NCI-H526 (cell line): Measurements from ENCODE around the gene VMP1.
"Not testable (repeated sequence)": the region's sequence is repeated elsewhere in the genome, so short reads cannot be mapped to it uniquely, and the experiment has no call there.

Experiments used
- DNase-seq, 2 experiments: peaks; one replicate each; lab custom pipeline; 2025; lab: John Stamatoyannopoulos, UW

Gene VMP1

DNA sequence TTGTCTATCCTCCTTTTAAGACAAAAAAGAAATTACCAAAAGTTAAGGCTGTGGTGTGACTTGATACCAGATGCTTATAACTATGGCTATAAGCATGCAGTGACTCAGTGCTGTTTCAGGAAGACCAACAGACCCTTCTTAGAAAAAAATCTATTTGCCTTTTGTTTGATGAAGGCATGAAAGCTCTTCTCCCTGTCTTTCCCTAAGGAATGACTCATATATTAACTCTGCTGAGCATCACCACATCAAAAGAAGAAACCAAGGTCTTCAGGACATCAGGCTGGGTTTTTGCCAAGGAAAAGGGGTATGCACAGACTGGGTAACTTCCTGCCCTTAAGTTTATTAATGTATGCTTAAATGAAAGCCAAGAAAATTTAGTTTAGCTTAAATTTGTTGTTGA, 47.1 kb downstream of the VMP1 start:
- no peak for DNase-seq

DNA sequence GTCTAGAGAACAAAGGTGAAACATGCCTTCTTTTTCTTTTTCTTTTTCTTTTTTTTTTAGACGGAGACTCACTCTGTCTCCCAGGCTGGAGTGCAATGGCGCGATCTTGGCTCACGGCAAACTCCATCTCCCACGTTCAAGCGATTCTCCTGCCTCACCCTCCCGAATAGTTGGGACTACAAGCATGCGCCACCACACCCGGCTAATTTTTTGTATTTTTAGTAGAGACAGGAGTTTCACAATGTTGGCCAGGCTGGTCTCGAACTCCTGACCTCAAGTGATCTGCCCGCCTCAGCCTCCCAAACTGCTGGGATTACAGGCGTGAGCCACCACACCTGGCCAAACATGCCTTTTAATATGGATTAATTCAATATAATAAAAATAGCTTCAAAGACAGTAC, 47.6 kb downstream of the VMP1 start:
- not testable (repeated sequence) for DNase-seq

DNA sequence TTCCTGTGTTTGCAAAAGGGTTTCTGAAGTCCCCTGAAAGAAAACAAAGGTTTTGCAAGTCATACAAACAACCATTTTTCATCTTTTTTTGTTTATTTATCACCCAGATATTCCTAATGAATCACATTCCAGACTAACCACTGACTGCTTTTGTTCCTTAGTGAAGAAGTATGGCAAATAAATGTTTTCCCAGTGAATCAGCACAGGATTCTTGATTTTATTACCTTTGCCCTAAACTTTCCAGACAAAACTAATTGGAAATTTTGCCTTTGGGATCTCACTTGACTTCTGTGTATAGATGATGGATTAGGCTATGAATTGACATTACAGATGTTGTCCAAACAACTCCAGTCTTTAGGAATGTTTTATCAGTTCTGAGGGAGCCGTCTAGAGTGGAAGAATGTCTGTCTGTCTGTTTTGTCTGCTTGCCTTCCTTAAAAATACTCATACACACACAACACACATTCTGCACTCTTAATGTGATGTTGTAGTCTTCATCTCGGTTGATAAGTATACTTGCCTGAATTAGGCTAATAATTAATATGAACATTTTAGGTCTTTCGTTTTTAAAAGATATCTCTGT, 48.9 kb downstream of the VMP1 start:
- no peak for DNase-seq

DNA sequence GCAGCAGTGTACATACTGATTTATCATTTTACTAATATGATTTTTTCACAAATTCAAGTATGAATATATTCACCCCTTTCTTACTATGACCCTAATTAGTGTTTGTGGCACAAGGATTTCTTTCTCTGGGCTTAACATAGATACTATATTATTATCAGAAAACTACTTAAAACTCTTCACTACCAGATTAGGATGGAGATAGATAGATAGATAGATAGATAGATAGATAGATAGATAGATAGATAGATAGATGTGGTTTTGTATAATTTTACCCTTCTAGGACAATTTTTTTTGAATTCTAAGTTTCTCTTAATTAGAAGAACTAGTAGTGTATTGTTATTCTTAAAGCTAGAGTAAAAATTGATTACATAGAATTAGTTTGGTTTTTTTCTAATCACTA, 49.6 kb downstream of the VMP1 start:
- DNase-seq = no peak

DNA sequence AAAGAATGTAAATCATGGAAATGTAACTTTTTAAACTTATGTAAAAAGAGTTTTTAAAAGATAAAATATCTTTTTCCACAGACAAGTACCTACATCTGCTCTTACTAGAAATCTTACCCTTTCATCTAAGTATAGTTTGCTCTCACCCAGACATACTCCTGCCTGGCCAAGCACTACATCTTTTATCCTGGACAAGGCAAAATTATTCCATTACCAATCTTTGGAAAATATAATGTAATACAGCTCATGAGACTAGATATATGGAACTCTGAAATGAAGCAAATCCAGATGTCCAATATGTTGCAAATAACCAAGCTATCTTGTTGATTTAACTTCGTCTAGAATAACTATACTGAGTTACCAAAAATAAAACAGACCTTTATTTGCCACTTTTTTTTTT, 50.0 kb downstream of the VMP1 start:
- DNase-seq = no peak

DNA sequence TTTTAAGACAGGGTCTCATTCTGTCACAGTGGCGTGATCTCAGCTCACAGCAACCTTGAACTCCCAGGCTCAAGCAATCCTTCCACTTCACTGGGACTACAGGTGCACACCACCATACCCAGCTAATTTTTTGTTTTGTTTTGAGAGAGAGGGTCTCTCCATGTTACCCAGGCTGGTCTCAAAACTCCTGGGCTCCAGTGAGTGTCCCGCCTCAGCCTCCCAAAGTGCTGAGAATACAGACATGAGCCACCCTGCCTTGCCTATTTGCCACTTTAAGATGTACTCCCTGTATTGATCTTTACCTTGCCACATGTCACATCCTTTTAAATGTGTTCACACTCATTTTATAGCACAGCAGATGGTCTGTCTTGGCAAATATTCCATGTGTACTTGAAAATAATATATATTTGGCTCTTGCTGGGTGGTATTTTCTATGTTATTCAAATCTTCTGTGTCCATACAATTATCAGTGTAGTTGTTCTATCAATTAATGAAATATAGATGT, 50.5 kb downstream of the VMP1 start:
- DNase-seq = no peak

GRCh38 chr17:59758998-59759651, 51.7 kb downstream of the VMP1 start:
- not testable (repeated sequence) for DNase-seq

DNA sequence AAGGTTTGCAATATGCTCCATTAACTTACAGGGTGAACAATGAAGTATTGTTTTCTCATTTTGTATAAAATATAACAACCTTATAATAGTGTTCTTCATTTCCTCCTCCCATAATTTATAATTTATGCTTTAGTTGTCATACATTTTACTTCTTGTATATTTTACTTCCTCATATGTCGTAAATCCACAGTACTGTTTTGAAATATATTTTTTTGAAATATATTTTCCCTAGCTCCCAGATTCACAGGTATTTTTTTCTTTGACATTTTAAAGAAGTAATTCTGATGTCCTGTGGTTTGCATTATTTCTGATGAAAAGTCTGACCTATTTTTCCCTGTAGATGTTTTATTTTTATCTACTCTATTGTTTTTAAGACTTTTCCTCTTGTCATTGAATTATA, 52.7 kb downstream of the VMP1 start:
- DNase-seq = no peak

GRCh38 chr17:59761385-59762048, 54.1 kb downstream of the VMP1 start:
- DNase-seq = no peak

DNA sequence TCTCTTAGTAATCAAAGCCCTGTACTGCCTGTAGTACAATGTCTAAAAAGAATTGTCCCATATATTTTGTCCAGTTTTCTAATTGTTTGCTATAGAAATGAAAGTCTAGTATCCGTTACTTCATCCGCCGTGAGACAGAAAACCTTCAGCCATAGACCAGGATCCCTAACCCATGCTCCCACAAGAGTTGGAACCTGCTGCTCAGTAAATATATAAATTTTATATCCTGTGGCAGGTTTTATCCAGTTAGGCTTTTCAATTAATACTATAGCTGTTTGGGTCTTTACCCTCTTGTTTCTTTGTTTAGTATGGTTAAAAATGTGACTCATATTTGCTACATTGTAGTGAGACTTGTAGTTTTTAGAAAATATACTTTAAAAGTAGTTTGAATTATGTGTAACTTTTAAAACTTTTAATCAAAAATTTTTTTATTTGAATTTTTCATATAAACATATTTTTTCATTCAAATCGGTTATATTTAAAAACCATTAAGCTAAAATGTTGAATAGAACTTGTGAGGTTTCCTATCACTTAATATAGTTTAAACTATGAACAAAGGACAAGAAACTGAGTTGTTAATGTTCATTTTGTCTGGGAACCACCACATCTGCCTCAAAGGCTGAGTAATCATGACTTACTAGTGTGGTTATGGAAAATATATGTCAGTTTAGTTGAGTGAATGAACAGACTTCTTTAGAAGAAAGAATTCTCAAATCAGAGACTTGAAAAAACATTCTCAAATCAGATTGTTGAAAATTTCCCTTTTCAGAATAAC, 54.8 kb downstream of the VMP1 start:
- no peak for DNase-seq

DNA sequence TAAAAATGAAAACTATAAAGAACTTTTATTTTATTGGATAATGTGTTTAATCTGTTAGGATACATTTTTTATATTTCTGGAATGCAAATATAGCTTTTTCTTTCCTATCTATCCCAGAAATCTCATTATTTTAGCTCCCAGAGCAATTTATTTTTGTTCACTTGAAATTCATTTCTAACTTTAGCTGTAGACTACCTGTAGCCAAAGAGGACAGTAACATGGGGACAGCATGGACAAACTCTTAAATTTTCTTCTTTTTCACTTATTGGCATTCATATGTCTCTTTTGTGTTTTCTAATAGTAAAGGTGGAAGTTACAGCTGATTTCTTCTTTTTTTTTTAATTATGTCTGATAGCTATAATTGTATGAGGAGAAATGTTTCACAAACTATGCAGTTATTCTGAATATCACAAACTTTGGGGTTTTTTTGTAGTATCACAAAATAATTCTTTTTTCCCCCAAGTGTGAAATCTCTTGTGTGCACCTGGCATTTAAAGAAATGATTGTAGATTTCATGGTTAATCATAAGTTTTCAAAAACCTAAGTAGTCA, 55.4 kb downstream of the VMP1 start:
- no peak for DNase-seq

GRCh38 chr17:59763861-59764260, 56.4 kb downstream of the VMP1 start:
- no peak for DNase-seq

- no peak for DNase-seq
Measured at GRCh38 chr17:59764292-59764741, 56.9 kb downstream of the VMP1 start.

DNA sequence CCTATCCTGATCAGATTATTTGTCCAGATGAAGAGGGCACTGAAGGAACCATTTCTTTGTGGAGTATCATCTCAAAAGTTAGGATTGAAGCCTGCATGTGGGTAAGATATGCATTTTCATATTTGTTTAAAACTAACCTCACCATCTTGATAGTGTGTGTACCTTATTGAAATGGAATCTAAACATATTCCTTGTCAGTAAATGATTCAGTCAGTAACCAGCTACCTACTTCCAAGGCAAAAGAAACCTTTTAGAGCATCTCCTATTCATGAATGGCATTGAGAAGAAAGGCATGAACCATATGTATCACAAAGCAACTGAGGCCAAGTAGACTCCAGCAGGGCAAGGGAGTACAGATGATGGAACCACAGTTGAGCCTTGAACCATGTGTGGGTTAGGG, 57.6 kb downstream of the VMP1 start:
- no peak for DNase-seq

- DNase-seq = no peak
Measured at GRCh38 chr17:59766491-59766890, 59.0 kb downstream of the VMP1 start.

DNA sequence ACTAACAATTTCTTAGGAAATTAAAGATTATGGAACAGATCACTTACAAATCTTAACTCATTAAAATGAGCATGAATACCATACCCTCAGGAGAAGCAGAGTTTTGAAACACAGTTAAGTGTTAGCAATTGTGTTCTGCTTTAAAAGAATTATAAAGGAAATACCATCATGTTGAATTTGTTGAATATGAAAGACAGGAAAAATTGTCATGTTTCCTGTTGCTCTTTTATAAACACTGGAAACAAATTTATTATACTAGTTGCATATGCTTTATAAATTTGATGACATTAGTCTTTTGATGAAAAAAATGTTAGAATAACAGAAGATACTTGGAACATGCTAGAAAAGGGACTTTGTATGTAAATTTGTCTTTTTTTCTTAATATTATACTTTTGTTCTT, 59.7 kb downstream of the VMP1 start:
- no peak for DNase-seq

GRCh38 chr17:59769887-59770286, 62.4 kb downstream of the VMP1 start:
- DNase-seq = peak in 1 of 2 experiments; percentile 78

- DNase-seq = no peak
Measured at GRCh38 chr17:59771093-59771492, 63.6 kb downstream of the VMP1 start.

DNA sequence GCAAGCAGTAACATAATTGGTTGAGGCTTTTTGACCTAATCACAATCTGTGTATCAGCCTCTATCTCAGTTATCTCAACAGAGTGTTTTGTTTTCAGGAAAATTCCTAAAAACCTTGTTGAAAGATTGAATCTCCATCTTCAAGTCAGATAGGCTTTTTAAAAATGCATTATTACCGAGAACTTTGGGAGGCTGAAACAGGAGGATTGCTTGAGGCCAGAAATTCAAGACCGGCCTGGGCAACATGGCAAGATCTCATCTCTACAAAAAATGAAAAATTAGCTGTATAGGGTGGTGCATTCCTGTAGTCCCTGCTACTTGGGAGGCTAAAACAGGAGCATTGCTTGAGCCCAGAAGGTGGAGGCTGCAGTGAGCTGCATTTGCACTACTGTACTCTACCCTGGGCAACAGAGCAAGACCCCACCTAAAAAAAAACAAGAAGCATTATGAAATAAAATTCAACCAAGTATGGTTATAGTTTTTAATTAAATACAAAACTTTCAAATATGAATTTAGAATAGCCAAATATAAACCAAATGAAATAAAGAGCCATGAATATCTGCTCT, 68.4 kb downstream of the VMP1 start:
- no peak for DNase-seq

GRCh38 chr17:59776577-59776976, 69.1 kb downstream of the VMP1 start:
- no peak for DNase-seq

DNA sequence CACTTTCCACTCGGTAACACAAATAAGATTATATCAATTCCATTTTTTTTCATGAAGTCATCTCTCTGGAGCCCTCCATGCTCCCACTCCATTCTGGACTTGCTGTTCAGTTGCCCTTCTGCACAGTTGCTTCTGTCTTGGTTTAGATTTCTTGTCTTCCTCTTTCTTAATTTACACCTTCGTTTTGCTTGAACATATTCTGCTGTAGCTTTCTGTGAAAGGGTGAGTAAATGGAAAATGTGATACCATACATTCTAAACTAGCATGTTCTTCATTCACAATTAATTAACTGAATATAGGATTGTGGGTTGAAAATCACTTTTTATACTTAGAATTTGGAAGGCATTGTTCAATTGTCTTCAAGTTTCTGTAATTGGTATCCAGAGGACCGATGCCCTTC, 69.6 kb downstream of the VMP1 start:
- no peak for DNase-seq

- DNase-seq = no peak
Measured at GRCh38 chr17:59778996-59779395, 71.5 kb downstream of the VMP1 start.
